SH-SY5Y (cell line): ENCODE results near the gene PPP1R27.

Experiments used
- GATA2 ChIP-seq: IDR thresholded peaks from 2 replicates; pipeline ENCODE4 v1.6.1; 2011; ENCODE audit warnings: mild to moderate bottlenecking, low read depth, low read length
- GATA3 ChIP-seq: IDR thresholded peaks from 2 replicates; pipeline ENCODE4 v1.6.1; 2011; ENCODE audit warnings: low read depth, mild to moderate bottlenecking, low read length, moderate library complexity

Gene PPP1R27

GRCh38 chr17:81824595-81824994 is 10.3 kb downstream of the PPP1R27 start:
- TF ChIP-seq GATA3 = no peak
- TF ChIP-seq GATA2 = no peak

- no peak for TF ChIP-seq GATA2
- TF ChIP-seq GATA3 = no peak
Observed at GRCh38 chr17:81823820-81824550, 10.9 kb downstream of the PPP1R27 start.

DNA sequence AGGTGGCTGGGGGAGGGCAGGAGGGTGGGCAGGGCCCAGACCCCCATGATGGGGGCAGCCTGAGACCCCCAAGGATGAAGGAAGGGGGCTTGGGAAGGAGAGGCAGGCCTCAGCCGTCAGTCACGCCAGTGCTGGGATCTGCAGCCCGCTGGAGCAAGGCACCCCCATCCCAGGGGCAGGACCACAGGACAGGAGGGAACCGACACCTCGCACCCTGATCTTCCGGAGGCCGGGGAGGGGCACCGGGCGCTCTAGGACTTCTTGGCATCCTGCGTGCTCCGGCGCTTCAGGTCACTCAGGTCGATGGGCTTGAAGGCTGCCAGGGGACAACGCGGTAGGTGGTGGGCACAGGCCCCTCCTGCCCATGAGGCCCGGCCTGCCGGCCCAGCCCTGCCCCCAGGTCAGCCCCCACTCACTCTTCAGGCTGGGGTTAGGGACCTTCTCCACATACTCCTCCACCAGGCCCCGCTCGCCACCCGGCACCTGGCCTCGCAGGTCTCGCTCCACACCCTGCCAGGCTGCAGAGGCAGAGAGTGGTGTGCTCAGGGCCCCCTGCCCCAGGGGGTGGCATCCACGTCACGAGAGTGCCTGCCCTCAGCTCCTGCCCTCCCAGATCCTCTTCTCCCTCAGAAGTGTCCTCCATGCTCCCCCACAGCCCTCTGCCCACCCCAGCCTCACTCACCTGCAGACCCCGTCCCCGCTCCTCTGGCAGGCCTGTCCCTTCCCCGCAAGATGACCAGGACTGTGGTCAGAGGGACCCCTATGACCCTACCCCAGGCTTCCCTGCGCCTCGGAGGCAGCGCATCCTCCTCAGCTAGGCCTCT is 11.6 kb downstream of the PPP1R27 start:
- TF ChIP-seq GATA2 (no peak), GATA3 (no peak)

GRCh38 chr17:81822312-81822637 is 12.6 kb downstream of the PPP1R27 start:
- no peak for TF ChIP-seq GATA2
- no peak for TF ChIP-seq GATA3

DNA sequence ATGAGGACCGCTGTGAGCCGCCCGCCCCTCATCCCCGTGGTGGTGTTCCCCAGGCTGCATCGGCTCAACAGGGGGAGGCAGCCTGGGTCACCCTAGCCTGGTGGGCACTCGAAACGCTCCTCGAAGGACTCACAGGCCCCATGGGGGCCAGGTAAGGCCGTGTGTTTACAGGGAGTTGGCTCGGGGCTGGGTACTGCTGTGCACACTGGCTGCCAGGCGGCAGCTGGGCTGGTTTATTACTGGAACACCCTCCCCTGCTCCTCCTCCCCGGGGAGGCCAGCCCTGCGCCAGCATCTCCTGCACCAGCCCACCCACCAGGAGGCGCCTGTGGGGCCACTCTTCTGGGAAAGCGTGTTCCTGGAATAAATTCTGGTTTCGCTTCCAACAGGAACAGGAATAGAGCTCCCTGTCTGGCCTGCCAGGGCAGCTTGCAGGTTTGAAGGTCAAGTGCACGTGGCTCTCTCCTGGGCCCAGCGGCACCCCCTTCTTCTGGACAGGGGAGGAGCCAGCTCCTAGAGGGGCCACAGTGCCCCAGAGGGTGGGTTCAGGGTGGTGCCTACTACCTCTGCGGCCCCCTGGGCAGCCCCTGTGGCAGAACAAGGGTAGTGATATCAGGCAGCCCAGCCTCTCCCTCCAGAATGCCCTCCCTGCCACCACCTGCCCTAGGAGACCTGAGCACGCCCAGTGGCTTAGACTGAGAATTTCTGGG is 13.1 kb downstream of the PPP1R27 start:
- TF ChIP-seq GATA3 (no peak), GATA2 (no peak)

- TF ChIP-seq GATA2 (no peak), GATA3 (no peak)
Observed at GRCh38 chr17:81821147-81821546, 13.7 kb downstream of the PPP1R27 start.

GRCh38 chr17:81819708-81820107 is 15.1 kb downstream of the PPP1R27 start:
- no peak for TF ChIP-seq GATA2
- no peak for TF ChIP-seq GATA3

GRCh38 chr17:81817758-81818147 is 17.1 kb downstream of the PPP1R27 start:
- TF ChIP-seq GATA3 = no peak
- no peak for TF ChIP-seq GATA2

GRCh38 chr17:81815646-81815986 is 19.2 kb downstream of the PPP1R27 start:
- TF ChIP-seq GATA2 = no peak
- TF ChIP-seq GATA3 = no peak

- TF ChIP-seq GATA2 (no peak), GATA3 (no peak)
Observed at GRCh38 chr17:81814748-81815645, 19.9 kb downstream of the PPP1R27 start.

DNA sequence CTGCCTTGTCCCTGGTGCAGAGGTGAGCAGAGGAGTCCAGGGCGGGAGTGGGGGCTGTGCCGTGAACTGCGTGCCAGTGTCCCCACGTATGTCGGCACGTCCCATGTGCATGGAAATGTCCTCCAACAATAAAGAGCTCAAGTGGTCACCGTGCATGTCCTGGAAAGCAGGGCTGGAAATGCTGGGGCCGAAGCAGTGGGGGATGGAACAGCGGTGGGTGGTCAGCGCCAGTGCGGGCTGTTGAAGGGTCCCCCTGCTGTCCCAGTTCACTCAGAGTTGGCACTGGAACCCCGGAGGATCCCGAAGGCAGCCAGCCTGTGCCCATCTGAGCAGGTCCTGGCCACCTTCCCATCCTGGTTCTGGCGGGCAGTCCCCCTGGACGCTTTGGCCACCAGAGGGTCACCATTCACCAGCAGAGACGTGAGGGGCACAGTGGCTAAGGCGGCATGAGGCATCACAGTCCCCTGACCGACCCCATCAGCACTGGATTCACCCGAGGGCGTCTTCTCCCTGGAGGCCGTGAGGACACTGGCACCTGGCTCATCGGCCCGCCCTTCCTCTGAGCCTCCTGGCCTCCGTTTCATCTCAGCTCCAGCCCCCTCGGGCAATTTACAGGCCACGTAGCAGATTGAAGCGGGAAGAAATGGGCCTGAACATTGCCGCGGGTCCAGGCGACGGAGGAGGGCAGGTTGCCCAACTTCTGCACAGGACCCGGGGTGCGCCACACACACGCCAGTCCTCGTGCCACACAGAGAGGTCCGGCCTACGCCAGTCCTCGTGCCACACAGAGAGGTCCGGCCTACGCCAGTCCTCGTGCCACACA is 20.8 kb downstream of the PPP1R27 start:
- TF ChIP-seq GATA3 (no peak), GATA2 (no peak)

DNA sequence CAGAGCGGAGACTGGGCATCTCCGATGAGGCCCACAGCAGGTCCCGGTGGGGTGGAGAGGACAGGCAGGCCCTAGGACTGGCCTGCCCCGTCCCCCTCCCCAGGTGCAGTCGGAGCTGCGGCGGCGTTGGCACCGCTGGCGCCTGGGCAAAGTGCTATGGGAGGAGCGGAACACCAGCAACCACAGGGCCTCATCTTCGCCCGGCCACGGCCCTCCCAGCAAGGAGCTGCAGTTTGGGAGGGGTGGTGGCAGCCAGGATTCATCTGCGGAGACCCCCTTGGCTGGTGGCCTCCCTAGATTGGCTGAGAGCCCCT is 21.5 kb downstream of the PPP1R27 start:
- no peak for TF ChIP-seq GATA3
- TF ChIP-seq GATA2 = no peak
